Stimulated activated effector memory CD8-positive, alpha-beta T cell treated with anti-CD3 and anti-CD28 coated beads, Interleukin-12 subunit alpha, Interleukin-12 subunit beta, amount 100 ng/mL, for 72 hours (primary cell): Measurements from ENCODE around the gene IQGAP1.
"Not testable (repeated sequence)": the region's sequence is repeated elsewhere in the genome, so short reads cannot be mapped to it uniquely, and the experiment has no call there.

Experiments used
- ATAC-seq: fragments of 150-1000 bp; cut with Tn5 transposase; 2 replicates; pipeline ENCODE4 v1.10.0; 2021
- DNase-seq, 2 donors: peaks; one replicate each; pipeline ENCODE4 v3.0.0; 2021 to 2022; ENCODE audit warnings: low spot score in 2 of 2
- H3K27ac Mint-ChIP-seq: one replicate; pipeline ENCODE4 v1.8.0; 2022; ENCODE audit warnings: mild to moderate bottlenecking, mixed read lengths
- H3K36me3 Mint-ChIP-seq: one replicate; pipeline ENCODE4 v1.8.0; 2022; ENCODE audit warnings: mild to moderate bottlenecking, mixed read lengths
- H3K4me1 Mint-ChIP-seq: one replicate; pipeline ENCODE4 v1.8.0; 2022; ENCODE audit warnings: mixed read lengths
- H3K4me3 Mint-ChIP-seq: one replicate; pipeline ENCODE4 v1.8.0; 2022; ENCODE audit warnings: mild to moderate bottlenecking, mixed read lengths
- H3K9me3 Mint-ChIP-seq: one replicate; pipeline ENCODE4 v1.8.0; 2022; ENCODE audit warnings: mixed read lengths

Gene IQGAP1

DNA sequence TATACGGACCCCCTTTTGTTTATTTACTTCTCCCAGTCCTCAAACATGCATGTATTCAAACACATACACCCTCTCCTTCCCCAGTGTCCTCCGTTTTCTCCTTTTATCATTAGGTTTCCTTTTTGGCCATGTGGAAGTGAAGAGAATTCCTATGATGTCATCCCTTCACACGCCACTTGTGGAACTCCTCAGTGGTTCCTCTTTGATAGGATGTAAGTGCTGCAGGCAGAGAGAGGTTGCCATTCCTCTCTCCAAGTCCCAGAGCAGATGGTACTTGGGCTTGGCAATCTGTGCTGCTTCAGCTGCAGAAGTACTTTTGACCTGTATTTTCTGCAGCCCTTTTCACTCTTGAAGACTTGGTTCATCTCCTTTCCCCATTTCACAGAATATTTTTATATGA lies 108.7 kb downstream of the IQGAP1 start:
- DNase-seq (no peak), ATAC-seq (no peak)
- Mint-ChIP-seq H3K4me3 (no peak overlapping the region), H3K4me1 (no peaks in the 10 kb centered on the region), H3K9me3 (no peaks in the 10 kb centered on the region), H3K27ac (no peak overlapping the region), H3K36me3 (peaks cover 100% of the 10 kb centered on the region)

DNA sequence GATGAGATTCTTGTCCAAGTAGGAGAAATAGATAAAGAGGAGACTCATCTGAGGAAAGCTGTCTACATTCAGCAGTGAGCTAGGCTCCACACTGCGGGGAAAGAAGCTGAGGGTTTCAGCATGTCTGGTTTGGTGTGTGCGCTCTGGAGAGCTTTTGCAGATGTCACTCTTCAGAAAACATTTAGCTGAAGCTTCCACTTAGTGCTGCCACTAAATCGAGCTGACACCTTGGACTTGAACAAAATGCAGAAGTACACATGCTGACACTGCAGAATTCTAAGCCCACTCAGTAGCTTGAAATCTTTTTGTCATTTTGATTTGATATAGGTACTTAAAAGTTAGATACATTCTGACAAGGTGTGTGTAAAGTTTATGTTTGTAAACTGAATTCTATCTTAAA lies 109.3 kb downstream of the IQGAP1 start:
- no peak overlapping the region for H3K4me3 Mint-ChIP-seq
- H3K4me1 Mint-ChIP-seq = no peaks in the 10 kb centered on the region
- peaks cover 100% of the 10 kb centered on the region for H3K36me3 Mint-ChIP-seq
- H3K9me3 Mint-ChIP-seq = no peaks in the 10 kb centered on the region
- no peak for DNase-seq
- ATAC-seq = no peak
- peak overlapping the region; percentile 61 for H3K27ac Mint-ChIP-seq

DNA sequence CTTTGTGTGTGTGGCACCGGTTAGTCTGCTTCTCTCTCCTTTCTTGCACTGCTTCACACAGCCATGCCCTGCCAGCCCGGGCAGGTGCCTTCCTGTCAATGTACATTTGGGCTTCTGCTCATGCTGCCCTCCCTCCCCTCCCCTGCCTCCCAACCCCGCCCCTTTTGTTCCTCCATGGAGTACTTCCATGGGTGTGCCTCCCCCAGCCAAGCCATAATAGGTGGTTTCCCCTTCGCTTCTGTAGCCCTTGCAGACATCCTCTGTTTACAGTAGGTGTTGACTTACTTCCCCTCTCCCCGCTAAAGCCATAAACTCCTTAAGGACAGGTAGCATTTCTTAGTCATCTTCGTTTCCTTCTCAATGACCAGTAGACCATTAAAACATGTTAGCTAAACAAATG lies 109.9 kb downstream of the IQGAP1 start:
- Mint-ChIP-seq H3K9me3 (no peaks in the 10 kb centered on the region), H3K27ac (peak overlapping the region; percentile 61)

DNA sequence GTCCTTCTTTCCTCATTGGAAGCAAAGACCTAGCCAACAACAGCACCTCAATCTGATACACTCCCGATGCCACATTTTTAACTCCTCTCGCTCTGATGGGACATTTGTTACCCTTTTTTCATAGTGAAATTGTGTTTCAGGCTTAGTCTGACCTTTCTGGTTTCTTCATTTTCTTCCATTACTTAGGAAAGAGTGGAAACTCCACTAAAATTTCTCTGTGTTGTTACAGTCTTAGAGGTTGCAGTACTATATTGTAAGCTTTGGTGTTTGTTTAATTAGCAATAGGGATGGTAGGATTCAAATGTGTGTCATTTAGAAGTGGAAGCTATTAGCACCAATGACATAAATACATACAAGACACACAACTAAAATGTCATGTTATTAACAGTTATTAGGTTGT lies 112.1 kb downstream of the IQGAP1 start:
- Mint-ChIP-seq H3K9me3 (no peaks in the 10 kb centered on the region), H3K4me3 (no peak overlapping the region), H3K4me1 (no peaks in the 10 kb centered on the region), H3K27ac (peak overlapping the region; percentile 76), H3K36me3 (peaks cover 92% of the 10 kb centered on the region)
- ATAC-seq = no peak
- no peak for DNase-seq

More for the DNA sequence above, 109.9 kb downstream of the IQGAP1 start:
- Mint-ChIP-seq H3K4me1 (no peaks in the 10 kb centered on the region), H3K4me3 (no peak overlapping the region), H3K36me3 (peaks cover 100% of the 10 kb centered on the region)
- DNase-seq (no peak), ATAC-seq (no peak)

DNA sequence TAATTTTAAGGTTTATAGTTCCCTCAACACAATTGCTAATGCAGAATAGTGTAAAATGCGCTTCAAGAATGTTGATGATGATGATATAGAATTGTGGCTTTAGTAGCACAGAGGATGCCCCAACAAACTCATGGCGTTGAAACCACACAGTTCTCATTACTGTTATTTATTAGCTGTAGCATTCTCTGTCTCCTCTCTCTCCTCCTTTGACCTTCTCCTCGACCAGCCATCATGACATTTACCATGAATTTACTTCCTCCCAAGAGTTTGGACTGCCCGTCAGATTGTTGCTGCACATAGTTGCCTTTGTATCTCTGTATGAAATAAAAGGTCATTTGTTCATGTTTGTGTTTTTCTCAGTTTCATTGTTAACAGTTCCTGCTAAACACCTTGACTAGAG lies 113.9 kb downstream of the IQGAP1 start:
- no peak overlapping the region for H3K27ac Mint-ChIP-seq
- no peak overlapping the region for H3K4me3 Mint-ChIP-seq
- no peaks in the 10 kb centered on the region for H3K9me3 Mint-ChIP-seq
- no peaks in the 10 kb centered on the region for H3K4me1 Mint-ChIP-seq
- peaks cover 75% of the 10 kb centered on the region for H3K36me3 Mint-ChIP-seq
- ATAC-seq (no peak), DNase-seq (no peak)

DNA sequence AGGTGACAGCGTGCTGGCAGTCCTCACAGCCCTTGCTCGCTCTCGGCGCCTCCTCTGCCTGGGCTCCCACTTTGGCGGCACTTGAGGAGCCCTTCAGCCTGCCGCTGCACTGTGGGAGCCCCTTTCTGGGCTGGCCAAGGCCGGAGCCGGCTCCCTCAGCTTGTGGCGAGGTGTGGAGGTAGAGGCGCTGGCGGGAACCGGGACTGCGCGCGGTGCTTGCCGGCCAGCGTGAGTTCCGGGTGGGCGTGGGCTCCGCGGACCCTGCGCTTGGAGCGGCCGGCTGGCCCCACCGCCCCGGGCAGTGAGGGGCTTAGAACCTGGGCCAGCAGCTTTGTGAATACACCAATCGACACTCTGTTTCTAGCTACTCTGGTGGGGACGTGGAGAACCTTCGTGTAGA lies 122.7 kb downstream of the IQGAP1 start:
- not testable (repeated sequence) for H3K36me3 Mint-ChIP-seq

DNA sequence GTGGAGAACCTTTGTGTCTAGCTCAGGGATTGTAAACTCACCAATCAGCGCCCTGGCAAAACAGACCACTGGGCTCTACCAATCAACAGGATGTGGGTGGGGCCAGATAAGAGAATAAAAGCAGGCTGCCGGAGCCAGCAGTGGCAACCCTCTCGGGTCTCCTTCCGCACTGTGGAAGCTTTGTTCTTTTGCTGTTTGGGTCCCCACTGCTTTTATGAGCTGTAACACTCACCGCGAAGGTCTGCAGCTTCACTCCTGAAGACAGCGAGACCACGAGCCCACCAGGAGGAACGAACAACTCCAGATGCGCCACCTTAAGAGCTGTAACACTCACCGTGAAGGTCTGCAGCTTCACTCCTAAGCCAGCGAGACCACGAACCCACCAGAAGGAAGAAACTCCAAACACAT lies 123.2 kb downstream of the IQGAP1 start:
- H3K27ac Mint-ChIP-seq = peak overlapping the region; percentile 1
- H3K36me3 Mint-ChIP-seq, DNase-seq, ATAC-seq, H3K9me3 Mint-ChIP-seq, H3K4me1 Mint-ChIP-seq: not testable (repeated sequence)
- H3K4me3 Mint-ChIP-seq = peak overlapping the region; percentile 41

More for the DNA sequence above, 122.7 kb downstream of the IQGAP1 start:
- not testable (repeated sequence) for H3K4me1 Mint-ChIP-seq, DNase-seq, ATAC-seq, H3K9me3 Mint-ChIP-seq
- Mint-ChIP-seq H3K4me3 (peak overlapping the region; percentile 41), H3K27ac (peak overlapping the region; percentile 1)

DNA sequence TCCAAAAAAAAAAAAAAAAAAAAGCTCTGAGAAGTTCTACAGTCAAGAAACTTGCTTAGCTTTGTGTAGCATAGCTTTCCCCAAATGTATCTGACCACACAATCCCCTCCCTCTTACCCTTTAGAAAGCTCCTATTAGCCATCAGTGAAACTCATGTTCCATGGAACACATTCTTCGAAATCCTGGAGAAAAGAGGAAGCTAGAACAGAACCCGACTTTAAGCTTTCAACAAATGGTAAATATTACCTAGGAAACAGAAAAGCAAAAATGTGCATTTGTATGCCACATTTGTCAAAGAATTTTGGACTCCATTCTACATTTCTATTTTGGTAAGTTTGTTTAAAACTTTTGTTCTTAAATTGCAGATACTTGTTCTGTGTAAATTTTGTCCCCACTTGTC lies 124.2 kb downstream of the IQGAP1 start:
- no peak overlapping the region for H3K4me3 Mint-ChIP-seq

DNA sequence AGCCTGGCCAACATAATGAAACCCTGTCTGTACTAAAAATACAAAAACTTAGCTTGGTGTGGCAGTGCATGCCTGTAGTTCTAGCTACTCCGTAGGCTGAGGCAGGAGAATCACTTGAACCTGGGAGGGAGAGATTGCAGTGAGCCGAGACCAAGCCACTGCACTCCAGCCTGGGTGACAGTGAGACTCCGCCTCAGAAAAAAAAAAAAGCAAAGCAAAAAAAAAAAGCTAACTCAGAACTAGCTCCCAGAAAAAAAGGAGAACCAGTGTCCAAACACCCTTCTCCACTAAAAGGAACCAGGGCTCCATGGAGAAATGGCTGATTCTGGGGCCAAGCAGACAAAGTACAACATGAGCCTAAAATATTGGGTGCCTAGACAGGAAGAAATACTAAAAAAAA lies 124.9 kb downstream of the IQGAP1 start:
- Mint-ChIP-seq H3K27ac (no peak overlapping the region), H3K36me3 (no peaks in the 10 kb centered on the region), H3K9me3 (no peaks in the 10 kb centered on the region), H3K4me3 (no peak overlapping the region), H3K4me1 (peaks cover 6% of the 10 kb centered on the region)
- no peak for ATAC-seq
- no peak for DNase-seq

More for the DNA sequence above, 124.2 kb downstream of the IQGAP1 start:
- H3K4me1 Mint-ChIP-seq = peaks cover 6% of the 10 kb centered on the region
- no peaks in the 10 kb centered on the region for H3K9me3 Mint-ChIP-seq
- no peak overlapping the region for H3K27ac Mint-ChIP-seq
- DNase-seq = no peak
- ATAC-seq = no peak
- no peaks in the 10 kb centered on the region for H3K36me3 Mint-ChIP-seq

DNA sequence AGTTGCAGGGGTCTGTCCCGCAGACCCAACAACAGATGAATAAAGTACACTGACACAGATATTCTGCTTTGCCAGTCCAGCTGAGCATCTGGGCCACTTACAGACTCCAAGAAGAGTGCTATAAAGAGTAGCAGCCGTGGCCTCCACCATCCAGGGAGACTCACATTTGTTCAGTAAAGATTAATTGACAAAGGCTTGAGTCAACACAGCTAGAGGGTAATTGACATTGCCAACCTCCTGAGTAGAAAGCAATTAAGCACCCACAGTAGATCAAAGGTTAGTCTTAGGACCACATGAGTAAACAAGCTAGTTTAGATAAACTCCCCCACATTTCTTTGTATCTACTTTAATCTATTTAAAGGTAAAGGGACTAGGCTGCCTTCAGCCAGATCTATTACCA lies 125.4 kb downstream of the IQGAP1 start:
- DNase-seq (no peak), ATAC-seq (no peak)
- no peaks in the 10 kb centered on the region for H3K36me3 Mint-ChIP-seq
- H3K27ac Mint-ChIP-seq = no peak overlapping the region
- no peak overlapping the region for H3K4me3 Mint-ChIP-seq
- H3K4me1 Mint-ChIP-seq = peaks cover 6% of the 10 kb centered on the region
- no peaks in the 10 kb centered on the region for H3K9me3 Mint-ChIP-seq

DNA sequence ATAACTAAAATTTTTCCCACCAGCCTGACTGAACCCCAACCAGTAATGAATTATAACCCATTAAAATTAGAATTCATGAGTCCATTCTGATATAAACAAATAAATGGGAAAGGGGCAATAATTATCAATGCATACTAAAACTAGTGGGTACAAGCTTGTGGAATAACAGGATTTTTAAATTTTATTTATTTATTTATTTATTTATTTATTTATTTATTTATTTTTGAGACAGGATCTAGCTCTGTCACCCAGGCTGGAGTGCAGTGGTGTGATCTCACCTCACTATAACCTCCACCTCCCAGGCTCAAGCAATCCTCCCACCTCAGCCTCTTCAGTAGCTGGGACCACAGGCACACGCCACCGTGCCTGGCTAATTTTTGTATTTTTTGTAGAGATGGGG lies 125.9 kb downstream of the IQGAP1 start:
- not testable (repeated sequence) for H3K27ac Mint-ChIP-seq, ATAC-seq, H3K9me3 Mint-ChIP-seq, DNase-seq, H3K4me3 Mint-ChIP-seq, H3K4me1 Mint-ChIP-seq, H3K36me3 Mint-ChIP-seq

DNA sequence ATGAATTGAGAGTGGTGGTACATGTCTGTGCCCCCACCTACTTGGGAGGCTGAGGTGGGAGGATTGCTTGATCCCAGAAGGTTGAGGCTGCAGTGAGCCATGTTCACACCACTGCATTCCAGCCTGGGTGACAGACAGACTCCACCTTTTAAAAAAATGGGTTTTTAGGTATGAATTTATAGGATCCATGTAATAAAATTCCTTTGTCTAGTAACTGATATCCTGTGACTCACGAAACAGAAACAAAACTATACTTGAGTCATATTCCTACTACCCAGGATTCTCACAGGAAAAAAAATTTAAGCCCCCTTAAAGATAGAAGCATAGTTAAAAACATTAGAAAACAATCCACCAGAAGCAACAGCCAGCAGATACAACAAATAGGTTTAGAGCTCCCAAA lies 131.6 kb downstream of the IQGAP1 start:
- Mint-ChIP-seq H3K36me3 (no peaks in the 10 kb centered on the region), H3K9me3 (no peaks in the 10 kb centered on the region), H3K4me3 (no peak overlapping the region), H3K27ac (no peak overlapping the region), H3K4me1 (peaks cover 4% of the 10 kb centered on the region)
- ATAC-seq (no peak), DNase-seq (no peak)

DNA sequence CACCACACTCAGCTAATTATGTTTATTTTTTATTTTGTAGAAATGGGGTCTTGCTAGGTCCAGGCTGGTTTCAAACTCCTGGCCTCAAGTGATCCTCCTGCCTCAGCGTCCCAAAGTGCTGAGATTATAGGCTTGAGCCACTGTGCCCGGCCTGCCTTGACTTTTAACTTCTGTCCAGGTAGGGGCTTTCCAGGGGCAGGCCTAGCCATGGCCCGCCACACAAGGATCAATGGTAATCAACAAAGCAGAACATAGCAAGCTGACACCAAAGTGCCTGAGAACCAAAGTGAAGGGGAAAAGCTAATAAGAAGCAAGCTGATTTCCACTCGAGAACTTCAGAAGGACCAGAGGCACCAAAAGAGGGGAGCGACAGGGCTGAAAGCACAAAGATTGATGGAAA lies 132.3 kb downstream of the IQGAP1 start:
- DNase-seq (no peak), ATAC-seq (no peak)
- H3K9me3 Mint-ChIP-seq = no peaks in the 10 kb centered on the region
- H3K27ac Mint-ChIP-seq = no peak overlapping the region
- peaks cover 6% of the 10 kb centered on the region for H3K4me1 Mint-ChIP-seq
- H3K36me3 Mint-ChIP-seq = no peaks in the 10 kb centered on the region
- H3K4me3 Mint-ChIP-seq = no peak overlapping the region

DNA sequence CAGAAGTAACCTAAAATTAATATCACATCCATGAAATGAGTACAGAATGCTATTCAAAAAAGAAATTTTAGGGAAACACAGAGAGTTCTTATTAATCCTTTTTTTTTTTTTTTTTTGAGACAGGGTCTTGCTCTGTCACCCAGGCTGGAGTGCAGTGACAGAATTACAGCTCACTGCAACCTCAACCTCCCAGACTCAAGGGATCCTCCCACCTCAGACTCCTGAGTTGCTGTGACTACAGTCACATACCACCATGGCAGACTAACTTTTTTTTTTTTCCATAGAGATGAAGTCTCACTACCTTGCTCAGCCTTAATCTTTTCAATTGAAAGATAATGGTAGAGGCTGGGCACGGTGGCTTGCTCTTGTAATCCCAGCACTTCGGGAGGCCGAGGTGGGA lies 135.3 kb downstream of the IQGAP1 start:
- peaks cover 6% of the 10 kb centered on the region for H3K4me1 Mint-ChIP-seq
- H3K36me3 Mint-ChIP-seq = no peaks in the 10 kb centered on the region
- H3K4me3 Mint-ChIP-seq = no peak overlapping the region
- ATAC-seq (no peak), DNase-seq (no peak)
- no peak overlapping the region for H3K27ac Mint-ChIP-seq
- H3K9me3 Mint-ChIP-seq = no peaks in the 10 kb centered on the region

DNA sequence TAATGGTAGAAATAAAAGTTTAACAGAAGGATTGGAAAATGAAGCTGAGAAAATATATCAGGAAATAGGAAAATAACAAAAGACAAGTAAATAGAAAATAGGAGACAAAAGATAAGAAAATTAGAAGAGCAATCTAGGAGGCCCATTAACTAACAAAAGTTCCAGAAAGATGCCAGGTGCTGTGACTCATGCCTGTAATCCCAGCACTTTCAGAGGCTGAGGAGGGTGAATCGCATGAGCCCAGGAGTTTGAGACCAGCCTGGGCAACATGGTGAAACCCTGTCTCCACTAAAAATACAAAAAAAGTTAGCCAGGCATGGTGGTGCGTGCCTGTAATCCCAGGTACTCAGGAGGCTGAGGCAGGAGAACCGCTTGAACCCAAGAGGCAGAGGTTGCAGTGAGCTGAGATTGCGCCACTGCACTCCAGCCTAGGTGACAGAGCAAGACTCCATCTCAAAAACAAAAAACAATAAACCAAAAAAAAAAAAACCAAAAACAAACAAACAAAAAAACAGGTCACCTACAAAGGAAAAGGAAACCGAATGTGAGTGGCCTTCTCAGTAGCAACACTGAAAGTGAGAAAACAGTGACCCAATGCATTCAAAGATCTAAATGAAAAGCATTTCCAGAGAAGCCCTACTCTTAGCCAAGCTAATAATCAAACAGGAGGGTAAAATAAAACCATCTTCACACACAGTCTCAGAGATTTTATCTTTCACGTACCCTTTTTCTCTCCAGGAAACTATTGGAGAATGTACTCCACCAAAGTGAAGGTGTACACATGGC lies 136.2 kb downstream of the IQGAP1 start:
- H3K4me3 Mint-ChIP-seq, DNase-seq, ATAC-seq, H3K4me1 Mint-ChIP-seq, H3K27ac Mint-ChIP-seq, H3K36me3 Mint-ChIP-seq, H3K9me3 Mint-ChIP-seq: not testable (repeated sequence)

DNA sequence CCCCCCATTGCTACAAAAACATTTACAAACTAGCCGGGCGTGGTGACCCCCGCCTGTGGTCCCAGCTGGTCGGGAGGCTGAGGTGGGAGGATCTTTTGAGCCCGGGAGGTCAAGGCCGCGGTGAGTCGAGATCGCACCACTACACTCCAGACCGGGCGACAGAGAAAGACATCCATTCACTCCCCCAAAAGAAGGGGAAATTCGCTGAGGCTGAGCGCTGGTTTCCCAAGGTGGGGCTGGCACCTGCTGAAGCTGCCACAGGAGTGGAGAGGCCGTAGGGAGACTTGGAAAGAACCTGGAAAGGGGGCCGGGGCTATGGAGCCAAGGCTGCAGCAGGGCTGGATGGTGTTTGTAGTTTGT lies 140.9 kb downstream of the IQGAP1 start:
- DNase-seq = no peak
- Mint-ChIP-seq H3K36me3 (peaks cover 12% of the 10 kb centered on the region), H3K27ac (peak overlapping the region; percentile 95), H3K4me1 (peaks cover 37% of the 10 kb centered on the region), H3K9me3 (no peaks in the 10 kb centered on the region), H3K4me3 (peak overlapping the region; percentile 97)
- ATAC-seq = no peak
